ENCODE results near the gene COG1. TPM values are rescaled to one million over a fixed set of nuclear protein-coding genes. Genes with fewer than 3 reads are reported as not detected.

Gene COG1
- total and polyA plus RNA-seq, 12 donors = 27.1 to 97.2 (median 58.0) TPM

DNA sequence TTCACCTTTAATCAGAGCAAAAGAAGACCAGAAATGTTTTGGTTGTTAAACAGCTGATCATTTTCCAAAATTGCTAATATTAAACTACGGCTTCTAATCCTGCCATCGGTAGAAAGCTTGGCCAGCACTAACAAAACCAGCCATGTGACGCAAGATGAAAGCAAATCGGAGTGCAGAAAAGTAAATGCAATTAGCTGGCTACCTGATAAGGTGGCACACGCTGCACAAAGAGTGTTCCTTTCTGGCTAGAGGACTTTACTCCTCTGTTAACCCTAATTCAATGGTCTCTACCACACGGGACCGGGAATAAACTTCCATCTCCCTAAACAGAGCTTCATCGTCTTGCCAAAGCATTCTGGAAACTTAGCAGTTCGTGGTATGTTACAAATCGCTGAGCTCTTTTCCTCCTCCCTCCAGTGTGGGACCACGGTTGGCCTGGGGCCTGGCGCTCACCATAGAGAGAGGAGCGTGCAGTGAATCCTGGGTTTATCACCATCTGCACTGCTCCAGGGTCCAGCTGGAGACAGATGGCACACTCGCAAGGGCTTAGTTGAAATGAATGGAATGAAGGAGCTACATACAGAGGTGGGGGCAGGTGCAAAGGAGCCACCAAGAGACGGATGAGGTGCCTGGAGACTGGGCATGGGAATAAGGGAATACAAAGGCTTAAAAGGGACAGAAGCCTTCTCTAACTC lies 10.1 kb upstream of the COG1 start:
- Histone ChIP-seq H3K4me3 (no peak overlapping the region), H3K9me3 (no peaks in the 10 kb centered on the region), H3K4me1 (peaks cover 0 to 4% (median 0%) of the 10 kb centered on the region in 9 donors), H3K36me3 (no peaks in the 10 kb centered on the region), H3K27ac (no peak overlapping the region), H3K27me3 (no peaks in the 10 kb centered on the region)
- DNase-seq (no peak), ATAC-seq (peak in 1 of 8 donors; percentile 29)
- WGBS, 2 donors = 58 to 60% methylated on average over 15 of the region's 15 CpGs
- TF ChIP-seq, protein P1, sequence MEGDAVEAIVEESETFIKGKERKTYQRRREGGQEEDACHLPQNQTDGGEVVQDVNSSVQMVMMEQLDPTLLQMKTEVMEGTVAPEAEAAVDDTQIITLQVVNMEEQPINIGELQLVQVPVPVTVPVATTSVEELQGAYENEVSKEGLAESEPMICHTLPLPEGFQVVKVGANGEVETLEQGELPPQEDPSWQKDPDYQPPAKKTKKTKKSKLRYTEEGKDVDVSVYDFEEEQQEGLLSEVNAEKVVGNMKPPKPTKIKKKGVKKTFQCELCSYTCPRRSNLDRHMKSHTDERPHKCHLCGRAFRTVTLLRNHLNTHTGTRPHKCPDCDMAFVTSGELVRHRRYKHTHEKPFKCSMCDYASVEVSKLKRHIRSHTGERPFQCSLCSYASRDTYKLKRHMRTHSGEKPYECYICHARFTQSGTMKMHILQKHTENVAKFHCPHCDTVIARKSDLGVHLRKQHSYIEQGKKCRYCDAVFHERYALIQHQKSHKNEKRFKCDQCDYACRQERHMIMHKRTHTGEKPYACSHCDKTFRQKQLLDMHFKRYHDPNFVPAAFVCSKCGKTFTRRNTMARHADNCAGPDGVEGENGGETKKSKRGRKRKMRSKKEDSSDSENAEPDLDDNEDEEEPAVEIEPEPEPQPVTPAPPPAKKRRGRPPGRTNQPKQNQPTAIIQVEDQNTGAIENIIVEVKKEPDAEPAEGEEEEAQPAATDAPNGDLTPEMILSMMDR (IDR thresholded peaks at IDR 0.05) = no peak
- intact Hi-C loops (cut with DNase I) = loop anchor here in 3 of 10 donors (2.0 to 10.0 kb wide), 2 partner anchors 456 to 458 kb away; no protein-coding TSS in a partner anchor

DNA sequence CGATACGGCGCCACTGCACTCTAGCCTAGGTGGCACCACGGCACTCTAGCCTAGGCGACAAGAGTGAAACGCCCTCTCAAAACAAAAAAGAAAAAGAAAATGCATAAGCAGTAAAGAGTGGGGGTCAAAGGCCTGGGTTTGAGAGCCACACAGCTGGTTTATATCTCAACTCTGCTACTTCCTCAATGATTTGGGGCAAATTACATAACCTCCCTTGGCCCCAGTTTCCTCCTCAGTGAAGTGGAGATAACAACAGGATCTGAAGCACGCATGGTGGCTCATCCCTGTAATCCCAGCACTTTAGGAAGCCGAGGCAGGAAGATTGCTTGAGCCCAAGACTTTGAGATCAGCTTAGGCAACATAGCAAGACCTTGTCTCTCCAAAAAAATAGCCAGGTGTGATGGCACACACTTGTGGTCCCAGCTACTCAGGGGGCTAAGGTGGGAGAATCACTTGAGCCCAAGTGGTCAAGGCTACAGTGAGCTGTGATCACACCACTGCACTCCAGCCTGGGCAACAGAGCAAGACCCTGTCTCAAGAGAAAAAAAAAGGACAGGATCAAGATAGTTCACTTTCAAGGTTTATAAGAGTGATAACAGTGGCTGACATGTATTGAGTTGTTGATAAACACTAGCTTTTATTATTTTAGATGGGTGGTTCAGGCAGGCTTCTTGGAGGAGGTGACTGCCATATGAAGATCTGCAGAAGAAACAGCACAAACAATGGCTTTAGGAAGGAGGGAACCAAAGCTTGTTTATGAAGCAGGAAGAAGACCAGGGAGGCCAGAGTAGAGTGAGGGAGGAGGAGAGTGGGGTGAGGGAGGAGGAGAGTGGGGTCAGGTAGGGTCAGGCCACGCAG lies 8.5 kb upstream of the COG1 start:
- no peak overlapping the region for H3K4me3 ChIP-seq
- intact Hi-C loops (cut with DNase I) = loop anchor here in 2 of 10 donors (10.0 kb wide), 1 partner anchor 460 kb away; no protein-coding TSS in a partner anchor
- no peak overlapping the region for H3K27ac ChIP-seq
- H3K27me3 ChIP-seq = no peaks in the 10 kb centered on the region
- WGBS, 2 donors = 76 to 78% methylated on average over 9 of the region's 9 CpGs
- ATAC-seq (no peak), DNase-seq (no peak)
- TF ChIP-seq, protein P1 (IDR thresholded peaks at IDR 0.05) = no peak
- no peaks in the 10 kb centered on the region for H3K36me3 ChIP-seq
- H3K9me3 ChIP-seq = no peaks in the 10 kb centered on the region
- H3K4me1 ChIP-seq = peaks cover 0 to 4% (median 0%) of the 10 kb centered on the region in 9 donors

DNA sequence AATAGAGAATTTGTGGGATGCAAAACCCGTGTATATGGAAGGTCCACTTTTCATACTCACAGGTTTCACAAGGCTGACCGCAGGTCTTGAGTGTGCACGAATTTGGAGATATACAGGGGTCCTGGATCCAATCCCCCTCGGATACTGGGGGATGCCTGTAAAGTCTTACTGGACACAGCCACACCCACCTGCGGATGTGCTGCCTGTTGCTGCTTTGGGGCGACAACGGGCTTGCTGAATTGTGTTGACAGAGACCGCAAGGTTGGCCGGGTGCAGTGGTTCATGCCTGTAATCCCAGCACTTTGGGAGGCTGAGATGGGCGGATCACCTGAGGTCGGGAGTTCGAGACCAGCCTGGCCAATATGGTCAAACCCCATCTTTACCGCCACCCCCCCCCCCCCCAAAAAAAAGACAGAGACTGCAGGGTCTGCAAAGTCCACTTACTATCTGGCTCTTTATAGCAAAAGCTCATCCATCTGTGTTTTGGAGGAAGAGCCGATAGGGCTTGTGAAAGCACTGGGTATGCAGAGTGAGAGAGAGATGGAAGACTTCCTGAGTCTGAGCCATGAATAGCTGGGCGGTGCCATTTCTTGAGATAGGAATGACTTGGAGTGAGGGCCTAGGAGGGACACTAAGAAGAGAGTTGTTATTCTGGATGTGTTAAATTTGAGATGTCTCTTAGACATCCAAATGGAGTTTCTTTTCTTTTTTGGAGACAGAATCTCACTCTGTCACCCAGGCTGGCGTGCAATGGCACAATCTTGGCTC lies 6.4 kb upstream of the COG1 start:
- WGBS, 2 donors = 85 to 90% methylated on average over 16 of the region's 16 CpGs
- TF ChIP-seq, protein P1 (IDR thresholded peaks at IDR 0.05) = no peak
- H3K27ac ChIP-seq = no peak overlapping the region
- no peak overlapping the region for H3K4me3 ChIP-seq
- intact Hi-C loops (cut with DNase I) = loop anchor here in 5 of 10 donors (5.0 to 10.0 kb wide), 2 partner anchors 459 to 462 kb away; no protein-coding TSS in a partner anchor
- H3K4me1 ChIP-seq = peaks cover 0 to 4% (median 0%) of the 10 kb centered on the region in 9 donors
- H3K27me3 ChIP-seq = no peaks in the 10 kb centered on the region
- no peaks in the 10 kb centered on the region for H3K9me3 ChIP-seq
- H3K36me3 ChIP-seq = no peaks in the 10 kb centered on the region
- DNase-seq = no peak
- ATAC-seq = no peak
